ENCODE measurements around the gene PROK1.

PROK1 gene

DNA sequence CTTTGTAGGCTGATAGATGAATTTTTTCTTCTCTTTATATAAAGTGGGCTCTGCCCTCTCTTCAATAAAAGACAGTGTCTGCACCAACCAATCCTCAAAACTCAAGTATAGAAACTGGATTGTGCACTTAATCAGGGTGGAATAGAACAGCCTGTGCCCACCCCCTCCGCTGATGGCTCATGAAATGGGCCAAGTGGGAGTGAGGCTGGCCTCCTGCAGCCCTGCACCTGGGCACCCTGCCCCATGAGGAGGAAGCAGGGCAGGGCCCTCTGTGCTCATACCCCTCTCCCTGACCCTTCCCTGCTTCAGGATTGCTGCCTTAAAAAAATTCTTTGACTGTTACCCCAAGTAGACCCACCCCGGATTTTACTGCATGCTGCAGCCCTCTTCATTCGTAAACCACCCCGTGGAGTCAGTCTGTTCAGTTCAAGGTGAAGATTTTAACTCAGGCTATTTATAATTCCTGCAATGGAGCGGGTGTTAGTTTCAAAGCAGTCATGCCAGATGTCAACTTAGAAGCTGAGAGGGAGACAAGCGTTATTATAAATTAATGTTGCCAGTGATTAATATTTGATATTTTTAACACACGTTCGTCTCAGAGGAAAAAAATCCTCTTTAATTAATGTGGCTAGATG is 15.8 kb downstream of the PROK1 start:
- no peak for DNase-seq

DNA sequence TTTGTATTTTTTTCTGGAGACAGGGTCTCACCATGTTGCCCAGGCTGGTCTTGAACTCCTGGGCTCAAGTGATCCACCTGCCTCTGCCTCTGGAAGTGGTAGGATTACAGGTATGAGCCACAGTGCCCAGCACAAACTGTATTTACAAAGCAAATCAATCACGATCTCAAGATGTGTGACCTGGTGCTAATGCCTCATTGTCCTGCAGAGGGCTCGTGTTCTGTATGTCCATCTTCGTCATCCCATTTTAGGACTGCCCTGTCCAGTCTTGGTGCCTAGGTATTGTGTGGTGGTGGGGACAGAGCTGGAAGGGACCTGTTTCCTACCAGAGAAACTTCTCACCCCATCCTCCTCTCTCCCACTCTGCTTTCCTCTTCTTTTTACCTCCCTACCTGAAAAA is 20.2 kb downstream of the PROK1 start:
- no peak for DNase-seq

DNA sequence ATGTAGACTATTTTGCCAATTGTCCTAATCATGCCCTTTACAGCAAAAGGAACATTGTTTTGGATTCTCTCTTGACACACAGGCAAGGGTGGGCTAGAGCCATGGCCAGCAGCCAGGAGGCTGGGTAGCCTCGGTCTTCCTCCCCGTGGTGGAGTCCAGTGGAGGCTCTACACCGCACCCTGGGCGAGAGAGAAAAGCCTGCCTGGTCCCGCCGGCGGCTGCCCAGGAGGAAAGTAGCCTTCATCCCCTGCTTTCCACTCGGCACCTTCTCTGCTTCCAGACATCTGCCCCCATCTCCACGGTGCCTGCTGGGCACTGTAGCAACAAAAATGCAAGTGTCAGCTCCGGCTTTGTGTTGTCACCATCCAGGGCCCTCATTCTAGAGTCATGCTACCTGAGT is 21.6 kb downstream of the PROK1 start:
- DNase-seq = no peak

DNA sequence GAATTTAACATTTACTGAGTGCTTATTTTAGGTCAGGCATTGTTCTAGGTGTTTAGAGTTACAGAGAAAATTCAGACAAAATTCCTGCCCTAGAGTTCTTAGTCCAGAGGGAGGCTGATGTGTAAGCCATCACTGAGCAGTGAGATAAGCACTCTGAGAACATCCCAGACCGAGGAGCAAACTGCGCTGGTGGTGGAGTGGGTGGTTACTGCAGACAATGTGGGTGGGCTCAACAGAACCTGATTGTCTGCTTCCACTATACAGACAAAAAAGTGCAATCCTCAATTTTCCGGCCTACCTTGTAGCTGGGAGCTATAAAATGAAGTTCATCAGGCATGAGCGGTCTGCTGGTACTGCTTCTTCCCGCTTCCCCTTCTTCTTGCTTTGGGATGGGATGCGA is 23.5 kb downstream of the PROK1 start:
- DNase-seq = no peak

DNA sequence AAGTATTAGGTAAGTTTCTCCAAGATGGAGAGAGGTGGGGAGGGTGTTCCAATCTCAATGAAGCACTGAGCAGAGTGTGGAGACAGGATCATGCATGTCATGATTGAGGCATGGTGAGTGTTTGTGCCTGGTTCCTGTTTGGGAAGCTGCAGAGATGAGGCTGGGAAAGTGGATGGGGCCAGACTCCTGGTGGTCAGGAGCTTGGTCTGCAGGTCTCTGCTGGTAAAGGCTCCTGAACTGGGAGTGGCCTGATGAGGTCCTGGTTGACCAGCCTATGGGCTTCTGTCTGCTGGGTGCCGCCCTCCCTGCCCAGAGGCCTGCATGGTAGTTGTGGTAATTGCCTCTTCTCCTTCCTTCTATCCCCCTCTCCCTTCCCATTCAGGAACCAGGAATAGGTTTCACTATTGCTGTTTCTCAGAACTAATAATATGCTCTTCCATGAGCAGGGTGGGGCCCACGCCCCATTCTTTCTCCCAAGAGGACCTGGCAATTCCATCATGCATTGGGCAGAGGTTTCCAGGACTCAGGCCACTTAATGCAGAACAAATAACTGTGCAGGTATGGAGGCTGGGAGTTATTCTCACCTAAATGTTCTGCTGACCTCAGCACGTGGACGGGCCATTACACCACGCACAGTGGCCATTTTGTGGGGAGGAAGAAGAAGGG is 24.5 kb downstream of the PROK1 start:
- no peak for DNase-seq

DNA sequence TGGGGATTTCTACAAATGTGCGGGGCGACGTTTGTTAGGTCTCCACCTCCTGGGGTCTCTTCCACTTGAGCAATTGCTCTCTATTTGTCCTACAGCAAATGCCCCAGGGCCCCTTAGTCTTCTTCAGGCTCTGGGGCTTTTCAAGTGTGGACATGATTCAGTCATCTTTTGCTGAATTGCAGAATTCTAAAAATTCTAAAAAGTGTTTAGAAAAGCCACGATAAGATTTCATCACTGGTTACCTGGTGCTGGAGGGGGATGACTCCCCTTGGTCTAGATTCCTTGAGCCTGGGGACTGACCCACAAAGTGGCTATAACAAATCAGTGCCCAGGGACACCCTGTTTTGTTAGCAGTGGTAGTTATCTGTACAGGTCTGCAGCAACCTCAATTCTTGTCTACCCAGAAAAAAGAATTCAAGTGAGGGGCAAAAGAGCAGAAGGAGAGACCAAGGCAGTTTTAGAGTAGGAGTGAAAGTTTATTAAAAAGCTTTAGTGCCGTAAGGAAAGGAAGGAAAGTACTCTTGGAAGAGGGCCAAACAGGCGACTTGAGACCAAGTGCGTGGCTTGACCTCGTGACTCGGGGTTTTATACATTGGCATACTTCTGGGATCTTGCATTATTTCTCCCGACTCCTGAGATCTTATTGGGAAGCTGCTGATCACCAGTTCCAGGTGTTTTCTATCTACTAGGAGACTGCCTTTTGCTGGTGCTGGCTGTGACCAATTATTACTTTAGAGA is 25.2 kb downstream of the PROK1 start:
- no peak for DNase-seq

DNA sequence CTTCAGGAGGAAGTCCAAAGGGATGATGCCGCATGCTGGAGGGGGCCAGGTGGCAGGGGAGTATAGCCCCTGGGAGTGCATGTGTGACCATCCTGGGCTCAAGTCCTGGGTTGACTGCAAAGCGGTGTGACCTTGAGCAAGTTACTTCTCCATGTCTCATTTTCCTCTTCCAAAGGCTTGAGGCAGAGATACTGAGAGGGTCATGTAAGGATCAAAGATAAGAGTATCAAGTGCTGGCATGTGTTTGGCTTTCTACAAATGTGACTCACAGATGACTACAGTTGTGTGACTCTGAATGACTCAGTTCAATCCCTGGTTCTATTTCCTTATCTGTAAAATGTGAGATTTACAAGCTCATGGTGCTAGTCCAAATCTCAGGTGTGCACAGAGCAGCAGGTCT is 26.1 kb downstream of the PROK1 start:
- DNase-seq = no peak

DNA sequence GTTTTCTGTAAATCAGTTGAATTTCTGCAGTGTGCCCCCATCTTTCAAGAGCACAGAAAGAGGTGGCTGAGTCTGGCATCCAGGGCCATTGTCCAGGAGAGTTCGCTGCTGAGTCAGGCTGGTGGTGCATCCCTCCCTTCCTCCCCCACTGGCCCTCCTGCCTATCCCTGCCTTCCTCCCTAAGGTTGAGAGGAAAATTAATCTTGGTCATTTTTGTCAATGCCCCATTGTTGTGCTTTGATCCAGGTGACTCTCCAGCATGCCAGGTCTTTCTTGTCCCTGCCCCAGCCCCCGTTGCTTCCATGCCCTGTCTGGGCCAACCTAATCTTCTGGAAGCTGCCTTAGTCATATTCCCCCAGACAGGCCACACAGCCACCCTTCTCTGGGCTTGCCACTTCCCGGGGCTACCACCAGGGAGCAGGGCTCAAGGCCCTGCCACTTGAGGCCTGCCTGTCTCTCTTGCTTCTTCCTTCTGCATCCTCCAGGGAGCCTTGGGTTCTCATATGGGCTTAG is 26.6 kb downstream of the PROK1 start:
- no peak for DNase-seq

DNA sequence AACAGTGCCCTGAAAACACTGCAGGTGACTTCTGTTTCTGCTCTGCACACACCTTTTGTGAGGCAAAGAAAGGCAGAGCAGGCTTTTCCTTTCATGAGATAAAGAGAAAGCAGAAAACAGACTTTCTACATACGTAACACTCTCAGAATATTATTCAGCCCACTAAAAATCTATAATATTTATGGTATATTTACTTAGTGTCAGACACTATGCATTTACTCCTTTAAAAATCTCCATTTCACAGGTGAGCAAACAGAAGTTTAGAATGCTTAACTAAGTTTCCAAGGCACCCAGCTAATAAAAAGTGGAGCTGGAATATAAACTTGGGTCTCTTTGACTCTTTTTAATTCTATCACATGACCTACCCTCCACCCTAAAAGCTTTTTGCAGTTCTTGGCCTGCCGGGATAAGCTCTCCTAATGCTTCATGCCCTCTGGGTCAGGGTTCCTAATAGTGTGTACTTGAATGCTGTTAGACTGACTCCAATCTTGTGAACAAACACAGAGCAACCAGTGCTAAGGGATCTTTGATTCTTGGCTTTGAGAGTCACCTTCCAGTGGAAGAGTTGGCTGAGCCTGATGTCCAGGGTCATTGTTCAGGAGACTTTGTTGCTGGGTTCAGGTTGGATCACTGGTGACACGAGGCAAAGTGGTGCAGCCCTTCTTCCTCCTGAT is 27.2 kb downstream of the PROK1 start:
- DNase-seq = no peak

DNA sequence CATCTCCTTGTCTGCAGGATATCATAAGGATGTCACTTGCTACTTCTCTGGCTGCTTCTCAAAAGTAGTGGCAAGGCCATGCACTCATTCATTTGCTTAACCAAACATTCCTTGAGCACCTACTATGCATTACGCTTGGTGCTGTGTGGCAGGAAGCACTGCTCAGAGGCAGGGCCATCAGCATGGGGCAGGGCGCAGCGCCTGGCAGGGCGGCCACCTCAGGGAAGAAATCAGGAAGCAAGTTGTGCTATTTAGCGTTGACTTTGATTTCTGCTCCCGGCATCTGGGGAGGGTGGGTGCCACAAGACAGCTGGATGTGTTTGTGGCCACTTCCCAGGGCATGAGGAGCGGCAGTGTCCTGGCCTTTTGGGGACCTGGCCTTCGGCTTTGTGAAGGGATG is 27.9 kb downstream of the PROK1 start:
- DNase-seq = no peak

DNA sequence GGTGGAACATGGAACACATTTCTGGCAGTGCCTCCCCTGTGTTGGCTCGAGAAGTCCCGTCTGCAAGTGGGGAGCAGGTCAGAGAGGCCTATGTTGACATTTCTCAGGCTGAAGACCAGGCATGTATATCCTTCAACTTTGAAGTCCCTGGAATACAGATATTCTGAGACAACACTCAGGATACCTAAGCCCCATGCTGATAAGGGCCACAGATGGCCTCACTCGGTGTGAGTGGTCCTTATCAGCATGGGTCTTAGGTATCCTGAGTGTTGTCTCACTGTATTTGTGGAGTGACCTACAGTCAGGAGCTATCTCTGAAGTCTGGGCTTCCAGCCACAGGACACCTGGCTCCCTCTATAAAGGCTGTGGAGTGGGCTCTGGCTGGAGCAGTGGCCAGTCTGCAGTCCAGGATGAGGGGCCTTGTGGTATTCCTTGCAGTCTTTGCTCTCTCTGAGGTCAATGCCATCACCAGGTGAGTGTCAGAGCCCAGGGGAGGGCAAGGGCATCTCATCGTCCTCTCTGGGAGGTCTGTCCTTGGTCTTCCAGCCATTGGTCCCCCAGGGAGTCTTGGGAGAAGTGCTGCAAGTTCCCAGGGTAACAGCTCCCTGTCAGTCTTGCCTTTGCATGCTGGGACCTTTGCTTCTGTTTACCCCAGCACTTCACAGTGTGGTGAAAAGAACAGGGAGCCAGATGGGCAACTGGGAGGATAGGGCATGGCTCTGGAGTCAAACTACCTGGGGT is 29.6 kb downstream of the PROK1 start:
- DNase-seq = no peak

DNA sequence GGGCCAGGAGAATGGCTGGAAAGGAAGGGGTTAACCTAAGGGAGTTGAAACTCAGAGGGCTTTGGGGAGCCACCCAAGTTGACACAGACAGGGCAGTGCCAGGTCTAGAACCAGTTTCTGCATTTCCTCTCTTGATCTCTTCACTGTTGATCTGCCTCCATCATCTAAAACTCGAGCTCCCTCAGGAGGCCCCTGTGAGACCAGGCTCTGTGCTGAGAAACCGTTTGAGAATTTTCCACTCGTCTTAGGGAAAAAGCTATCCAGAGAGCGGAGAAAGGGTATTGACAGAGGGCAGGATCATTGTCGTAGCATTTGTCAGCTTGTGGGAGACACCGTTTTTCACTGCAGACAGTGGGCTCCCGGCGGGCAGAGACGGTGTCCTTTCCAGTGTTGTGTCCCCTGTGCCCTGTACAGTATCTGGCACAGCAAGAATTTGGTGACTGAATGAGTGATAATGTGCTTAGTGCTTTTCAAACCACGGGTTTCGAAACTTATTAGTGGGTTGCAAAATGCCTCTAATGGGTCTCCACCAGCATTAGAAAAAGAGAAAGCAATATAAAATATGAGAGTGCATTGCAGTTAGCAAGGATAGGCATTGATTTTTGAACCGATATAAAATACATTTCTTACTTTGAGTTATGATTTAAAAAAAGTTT is 31.1 kb downstream of the PROK1 start:
- DNase-seq = no peak

DNA sequence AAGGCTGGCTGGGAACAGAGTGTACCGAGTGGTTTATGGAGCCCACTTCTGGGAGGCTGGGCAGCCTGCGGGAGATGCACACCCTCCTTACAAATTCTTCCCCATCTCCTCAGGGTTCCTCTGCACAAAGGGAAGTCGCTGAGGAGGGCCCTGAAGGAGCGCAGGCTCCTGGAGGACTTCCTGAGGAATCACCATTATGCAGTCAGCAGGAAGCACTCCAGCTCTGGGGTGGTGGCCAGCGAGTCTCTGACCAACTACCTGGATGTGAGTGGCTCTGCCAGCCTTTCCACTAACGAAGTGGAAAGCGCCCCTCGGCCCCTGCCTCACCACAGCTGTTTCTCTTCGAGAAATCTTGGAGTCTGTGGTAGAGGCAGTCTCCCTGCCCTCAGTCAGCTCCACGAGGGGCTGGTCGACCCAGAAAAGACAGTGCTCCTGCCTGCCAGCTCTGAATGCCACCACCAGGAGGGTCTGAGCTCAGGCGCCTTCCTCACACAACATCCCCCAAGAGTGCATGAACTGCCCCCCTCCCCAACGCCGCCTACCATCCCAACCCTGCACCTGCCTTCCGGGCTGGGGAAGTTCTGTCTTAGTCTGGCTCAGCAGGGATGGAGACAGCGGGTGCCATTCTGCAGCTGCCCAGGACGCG is 31.8 kb downstream of the PROK1 start:
- DNase-seq = no peak

DNA sequence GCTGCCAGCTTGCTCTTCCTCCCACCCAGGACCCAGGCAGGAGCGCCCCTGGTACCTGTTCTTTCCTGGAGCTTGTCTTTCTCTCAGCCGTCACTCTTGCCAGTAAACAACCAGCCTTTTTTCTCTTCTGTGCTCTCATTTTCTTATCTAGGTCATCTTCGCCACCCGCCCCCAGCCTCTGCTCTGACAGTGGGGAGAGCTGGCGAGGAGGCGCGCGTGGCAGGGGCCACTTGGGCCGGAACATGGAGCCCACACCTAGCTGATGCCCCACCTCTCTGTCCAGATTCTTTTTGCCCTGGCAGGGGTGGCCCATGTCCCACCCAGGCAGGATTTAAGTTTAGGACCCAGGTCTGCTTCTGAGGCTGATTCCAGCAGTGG is 32.3 kb downstream of the PROK1 start:
- DNase-seq = no peak

DNA sequence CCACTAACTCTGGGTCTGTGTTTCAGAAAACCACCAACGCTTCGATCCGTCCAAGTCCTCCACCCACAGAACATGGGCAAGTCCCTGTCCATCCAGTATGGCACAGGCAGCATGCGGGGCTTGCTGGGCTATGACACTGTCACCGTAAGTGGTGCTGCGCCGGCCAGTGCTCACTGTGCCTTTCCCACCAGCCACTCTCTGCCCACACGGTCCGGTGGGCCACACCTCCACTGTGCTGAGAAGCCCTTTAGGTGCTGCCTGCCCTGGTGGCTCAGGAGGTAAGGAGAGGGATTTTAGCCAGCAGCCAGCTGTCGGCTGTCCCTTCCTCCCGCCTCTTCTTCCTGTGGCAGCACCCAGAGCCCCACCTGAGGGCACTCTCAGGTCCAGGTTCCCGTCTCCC is 33.9 kb downstream of the PROK1 start:
- no peak for DNase-seq

DNA sequence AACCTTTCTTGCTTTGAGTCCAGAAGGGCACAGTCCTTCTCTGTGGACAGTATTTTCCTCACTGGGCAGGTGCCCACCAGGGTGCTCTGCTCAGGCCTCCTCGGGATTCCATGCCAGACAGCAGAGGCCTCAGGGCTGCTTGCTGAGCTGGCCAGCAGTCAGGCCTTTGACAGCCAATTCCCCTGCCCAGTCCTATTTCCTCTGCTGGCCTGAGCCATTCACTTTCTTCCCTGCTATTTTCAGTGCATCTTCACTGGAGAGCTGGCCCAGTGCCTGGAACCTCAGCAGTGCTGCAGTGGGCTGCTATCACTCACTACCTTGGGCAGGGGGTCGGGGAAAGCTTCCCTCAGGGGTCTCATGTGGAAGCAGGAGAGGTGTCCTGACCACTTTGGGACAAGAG is 34.8 kb downstream of the PROK1 start:
- DNase-seq = no peak

DNA sequence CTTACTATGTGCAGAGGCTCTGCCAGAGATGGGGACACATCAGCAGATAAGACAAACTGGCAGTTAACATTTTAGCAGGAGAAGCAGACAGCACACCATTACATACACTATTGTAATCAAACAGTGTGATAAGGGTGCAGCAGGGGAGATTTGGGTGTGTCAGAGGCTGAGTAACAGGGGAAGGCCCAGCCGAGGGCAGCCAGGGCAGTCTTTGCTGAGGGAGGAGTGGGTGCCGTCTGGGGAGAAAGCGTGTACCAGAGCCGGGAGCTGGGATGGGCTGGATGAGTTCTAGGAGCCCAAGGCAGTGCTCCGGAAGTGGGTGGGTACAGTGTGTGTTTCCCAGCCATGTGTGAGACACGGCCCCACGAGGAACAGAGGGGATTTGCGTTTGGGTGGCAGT is 36.8 kb downstream of the PROK1 start:
- no peak for DNase-seq

DNA sequence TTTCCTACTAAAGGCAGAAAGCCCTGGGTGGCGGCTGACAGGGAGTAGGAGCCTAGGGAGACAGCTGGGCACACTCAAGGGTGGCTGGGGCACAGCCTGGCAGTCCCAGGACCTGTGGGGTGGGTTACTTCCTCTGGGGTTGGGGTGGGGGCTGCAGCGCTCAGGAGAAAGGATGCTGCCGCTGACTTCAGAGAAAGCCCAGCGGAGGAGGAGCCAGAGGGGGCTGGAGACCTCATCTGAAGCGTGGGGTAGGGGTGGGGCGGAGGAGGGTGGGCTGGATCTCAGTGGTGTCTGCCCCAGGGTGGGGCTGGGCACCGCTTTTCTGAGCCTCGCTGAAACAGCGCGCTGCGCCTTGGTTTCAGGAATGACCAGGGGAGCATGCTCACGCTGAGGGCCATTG is 37.2 kb downstream of the PROK1 start:
- DNase-seq = no peak

DNA sequence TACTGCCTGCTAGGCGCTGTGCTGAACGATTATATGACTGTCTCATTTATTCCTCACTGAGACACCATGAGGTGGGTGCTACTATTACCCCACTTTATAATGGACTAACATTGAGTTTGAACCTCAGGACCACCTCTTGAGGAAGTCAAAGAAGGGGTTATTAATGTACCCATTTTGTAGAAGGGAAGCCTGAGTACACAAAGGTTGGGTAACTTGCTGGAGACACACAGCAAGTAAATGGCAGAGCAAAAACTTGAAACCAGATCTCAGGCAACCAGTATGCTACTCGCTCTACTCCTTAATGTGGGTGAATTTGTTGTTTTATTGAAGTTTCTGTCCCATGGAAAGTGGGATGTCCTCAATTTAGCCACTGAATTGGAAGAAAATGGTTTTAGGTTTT is 37.9 kb downstream of the PROK1 start:
- DNase-seq = no peak

DNA sequence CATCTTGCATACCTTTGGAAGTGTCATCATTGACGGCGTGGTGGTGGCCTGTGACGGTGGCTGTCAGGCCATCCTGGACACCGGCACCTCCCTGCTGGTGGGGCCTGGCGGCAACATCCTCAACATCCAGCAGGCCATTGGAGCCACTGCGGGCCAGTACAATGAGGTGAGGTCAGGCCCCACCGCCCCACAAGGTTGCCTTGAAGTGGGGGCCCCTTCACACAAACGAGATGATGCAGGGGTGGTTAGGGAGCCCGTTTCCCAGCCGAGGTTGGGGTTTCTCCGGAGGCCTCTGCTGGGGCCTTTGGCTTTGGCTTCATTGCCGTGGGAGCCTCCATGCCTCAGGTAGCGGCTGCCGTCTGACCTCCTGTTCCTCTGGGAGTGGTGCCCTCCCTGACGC is 38.5 kb downstream of the PROK1 start:
- no peak for DNase-seq

DNA sequence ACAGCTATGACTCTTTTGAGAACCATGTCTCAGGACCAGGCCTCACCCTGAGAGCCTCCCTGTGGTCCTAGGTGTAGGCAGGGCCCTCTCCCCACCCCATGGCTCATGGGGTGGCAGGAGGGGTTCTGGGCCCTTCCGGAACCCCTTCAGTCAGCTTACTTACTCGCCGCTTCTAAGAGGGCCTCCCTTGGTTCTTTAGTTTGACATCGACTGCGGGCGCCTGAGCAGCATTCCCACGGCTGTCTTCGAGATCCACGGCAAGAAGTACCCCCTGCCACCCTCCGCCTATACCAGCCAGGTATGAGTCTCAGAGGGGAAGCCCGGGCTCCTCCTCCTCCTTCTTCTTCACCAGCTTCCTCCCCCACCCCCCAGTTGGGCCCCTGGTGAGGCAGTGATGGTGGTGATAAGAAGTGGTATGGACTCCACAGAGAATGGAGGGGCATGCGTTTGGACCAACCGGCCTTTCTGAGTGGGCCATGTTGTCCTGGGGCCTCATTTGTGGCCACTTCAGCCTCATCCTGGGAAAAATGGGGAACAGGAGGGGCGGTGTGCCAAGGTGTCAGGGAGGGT is 39.1 kb downstream of the PROK1 start:
- DNase-seq = no peak

All from NCI-H774 (cell line).